Gastrocnemius medialis (tissue), 4 donors: ENCODE results near the gene SFXN5. TPM values are rescaled to one million over a fixed set of nuclear protein-coding genes. Genes with fewer than 3 reads are reported as not detected.

Experiments
- ATAC-seq, 2 donors: fragments of 150-250 bp; one replicate each; pipeline ENCODE4 v1.9.1; 2016
- DNase-seq, 2 donors: peaks; one replicate each; pipeline ENCODE4 v3.0.0-alpha.2; 2019
- H3K27ac ChIP-seq, 4 donors: fragments of 200-600 bp; sonication (generic); 1 replicate in 1 of 4; 2 replicates in 3 of 4; pipeline ENCODE4 v1.5.1; 2016 to 2018; ENCODE audit warnings: mild to moderate bottlenecking in 2 of 4, moderate library complexity in 1 of 4
- H3K27me3 ChIP-seq, 3 donors: fragments of 200-600 bp; sonication (generic) in 2 of 3; 1 replicate in 1 of 3; 2 replicates in 2 of 3; pipeline versions ENCODE4 v1.5.1 to v1.6.0; 2016 to 2019; ENCODE audit warnings: mild to moderate bottlenecking in 1 of 3, moderate library complexity in 1 of 3
- H3K36me3 ChIP-seq, 2 donors: fragments of 200-600 bp; sonication (generic) in 1 of 2; one replicate each; pipeline ENCODE4 v1.5.1; 2017 to 2018
- H3K4me1 ChIP-seq, 2 donors: fragments of 200-600 bp; sonication (generic) in 1 of 2; one replicate each; pipeline ENCODE4 v1.5.1; 2016 to 2017; ENCODE audit warnings: mild to moderate bottlenecking in 2 of 2
- H3K4me3 ChIP-seq, 4 donors: fragments of 200-600 bp; sonication (generic) in 3 of 4; 1 replicate in 1 of 4; 2 replicates in 3 of 4; pipeline ENCODE4 v1.5.1; 2016 to 2019; ENCODE audit warnings: mild to moderate bottlenecking in 2 of 4
- H3K9me3 ChIP-seq, 3 donors: fragments of 200-600 bp; sonication (generic) in 2 of 3; 1 replicate in 1 of 3; 2 replicates in 2 of 3; pipeline ENCODE4 v1.5.1; 2016 to 2019
- POLR2A ChIP-seq, 2 donors: fragments of 450-650 bp; IDR thresholded peaks; one replicate each; pipeline ENCODE4 v1.6.1; 2017; ENCODE audit warnings: antibody characterized with exemption in 2 of 2, mild to moderate bottlenecking in 2 of 2, moderate library complexity in 2 of 2
- in situ Hi-C, 4 donors: fragments of 200-750 bp; cut with MboI; loops; one replicate each; pipeline versions ENCODE4 v1.15.0 to v1.8.0; 2017; ENCODE audit warnings: low sequenced_read_pairs in 4 of 4
- intact Hi-C: fragments of 100-400 bp; cut with DNase I; formaldehyde crosslinking; loops from one replicate; pipeline ENCODE4 v1.15.1; 2023; ENCODE audit warnings: low total_unique reads
- total RNA-seq, 4 donors: library from RNA; depleted of rRNA; stranded (reverse); fragments of >200 nt; gene quantifications; one replicate each; pipeline versions ENCODE4 v1.1.0 to v1.2.3, GENCODE V29; 2016
- TF ChIP-seq, protein P1 (sequence below), 5 experiments: fragments of 450-650 bp in 3 of 5; fragments of 200-600 bp in 2 of 5; sonication (generic) in 2 of 5; IDR thresholded peaks in 4 of 5; conservative IDR thresholded peaks in 1 of 5; 1 replicate in 4 of 5; 2 replicates in 1 of 5; pipeline ENCODE4 v1.5.1; 2016 to 2019; ENCODE audit warnings: antibody characterized with exemption in 5 of 5, mild to moderate bottlenecking in 3 of 5, moderate library complexity in 3 of 5

The SFXN5 gene
- total RNA-seq, 4 donors from 2014 or later = 6.8 to 22.7 (median 9.1) TPM

DNA sequence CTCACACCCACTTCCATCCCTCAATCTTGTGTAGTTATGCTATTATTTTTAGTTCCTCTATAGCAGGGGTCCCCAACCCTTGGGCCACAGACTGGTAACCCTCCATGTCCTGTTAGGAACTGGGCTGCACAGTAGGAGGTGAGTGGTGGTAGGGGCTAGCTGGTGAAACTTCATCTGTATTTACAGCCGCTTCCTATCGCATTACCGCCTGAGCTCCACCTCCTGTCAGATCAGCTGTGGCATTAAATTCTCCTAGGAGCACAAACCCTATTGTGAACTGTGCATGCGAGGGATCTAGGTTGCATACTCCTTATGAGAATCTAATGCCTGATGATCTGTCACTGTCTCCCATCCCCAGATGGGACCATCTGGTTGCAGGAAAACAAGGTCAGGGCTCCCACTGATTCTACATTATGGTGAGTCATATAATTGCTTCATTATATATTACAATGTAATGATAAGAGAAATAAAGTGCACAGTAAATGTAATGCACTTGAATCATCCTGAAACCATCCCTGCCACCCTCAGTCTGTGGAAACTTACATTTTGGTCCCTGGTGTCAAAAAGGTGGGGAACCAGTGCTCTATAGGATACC is 42.9 kb upstream of the SFXN5 start:
- H3K4me1 ChIP-seq = peaks cover 27 to 31% of the 10 kb centered on the region in 2 donors
- no peak overlapping the region for H3K27ac ChIP-seq
- DNase-seq (no peak), ATAC-seq (no peak)
- no peak for TF ChIP-seq POLR2A (IDR thresholded peaks at IDR 0.05)
- TF ChIP-seq, protein P1, sequence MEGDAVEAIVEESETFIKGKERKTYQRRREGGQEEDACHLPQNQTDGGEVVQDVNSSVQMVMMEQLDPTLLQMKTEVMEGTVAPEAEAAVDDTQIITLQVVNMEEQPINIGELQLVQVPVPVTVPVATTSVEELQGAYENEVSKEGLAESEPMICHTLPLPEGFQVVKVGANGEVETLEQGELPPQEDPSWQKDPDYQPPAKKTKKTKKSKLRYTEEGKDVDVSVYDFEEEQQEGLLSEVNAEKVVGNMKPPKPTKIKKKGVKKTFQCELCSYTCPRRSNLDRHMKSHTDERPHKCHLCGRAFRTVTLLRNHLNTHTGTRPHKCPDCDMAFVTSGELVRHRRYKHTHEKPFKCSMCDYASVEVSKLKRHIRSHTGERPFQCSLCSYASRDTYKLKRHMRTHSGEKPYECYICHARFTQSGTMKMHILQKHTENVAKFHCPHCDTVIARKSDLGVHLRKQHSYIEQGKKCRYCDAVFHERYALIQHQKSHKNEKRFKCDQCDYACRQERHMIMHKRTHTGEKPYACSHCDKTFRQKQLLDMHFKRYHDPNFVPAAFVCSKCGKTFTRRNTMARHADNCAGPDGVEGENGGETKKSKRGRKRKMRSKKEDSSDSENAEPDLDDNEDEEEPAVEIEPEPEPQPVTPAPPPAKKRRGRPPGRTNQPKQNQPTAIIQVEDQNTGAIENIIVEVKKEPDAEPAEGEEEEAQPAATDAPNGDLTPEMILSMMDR (IDR thresholded peaks at IDR 0.05 in 4 of 5, conservative IDR thresholded peaks at IDR 0.05 in 1 of 5) = no peak
- no peak overlapping the region for H3K4me3 ChIP-seq
- no peaks in the 10 kb centered on the region for H3K9me3 ChIP-seq
- in situ Hi-C loops = no loop called here
- H3K27me3 ChIP-seq = no peaks in the 10 kb centered on the region
- no peaks in the 10 kb centered on the region for H3K36me3 ChIP-seq
- intact Hi-C loops = loop anchor here (5.0 to 10.0 kb wide), 4 partner anchors 98 to 1172 kb away; partner anchors contain the start of genes ALMS1, CCT7, PRADC1 and SMYD5

DNA sequence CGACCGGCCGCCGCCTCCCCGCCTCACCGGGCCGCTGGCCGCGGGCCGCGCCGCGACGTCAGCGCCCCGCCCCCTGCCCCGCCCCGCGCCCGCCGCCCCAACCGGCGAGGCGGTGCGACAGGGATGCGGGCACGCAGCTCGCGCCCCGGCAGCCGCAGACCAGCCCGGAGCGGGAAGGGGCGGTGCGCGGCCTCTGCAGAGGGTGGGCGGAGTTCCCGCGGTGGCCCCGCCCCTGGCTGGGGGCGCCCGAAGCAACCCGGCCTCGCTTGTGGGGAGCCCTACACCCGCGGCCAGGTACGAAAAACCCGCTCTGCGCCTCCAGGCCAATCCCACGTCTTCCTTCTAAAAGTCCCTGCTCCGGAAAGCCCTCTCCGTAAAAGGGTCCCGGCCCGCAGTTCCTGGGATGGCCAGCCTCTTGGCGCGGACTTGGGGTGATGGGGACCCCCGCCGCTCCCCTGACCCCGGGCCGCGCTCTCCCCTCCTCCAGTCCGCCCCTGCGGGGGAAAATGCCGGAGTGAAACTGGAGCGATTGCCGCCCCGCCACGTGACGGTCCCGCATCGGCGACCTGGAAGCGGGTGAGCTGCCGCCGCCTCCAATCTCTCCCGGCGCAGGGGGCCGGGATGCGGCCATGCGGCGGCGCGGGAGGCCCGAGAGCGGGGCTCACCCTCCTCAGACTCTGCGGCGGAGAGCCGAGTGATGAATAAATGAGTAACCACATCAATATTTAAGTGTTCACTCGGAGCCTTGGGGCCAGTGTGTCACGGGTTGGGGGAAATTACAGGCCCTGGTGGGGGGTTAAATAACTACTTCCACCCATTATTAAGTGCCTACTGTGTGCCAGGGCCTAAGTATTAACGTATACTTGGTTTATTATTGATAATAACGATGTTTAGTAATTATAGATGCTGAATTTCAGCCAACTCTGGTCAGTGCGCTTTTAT is 41.7 kb upstream of the SFXN5 start, which contains the start of gene RAB11FIP5:
RAB11FIP5 (minus strand) TSS at position 36 of the 942 bp plus-strand sequence. CDS start 171 bp downstream, outside the sequence.
- ATAC-seq = peak; percentile 81 to 86
- TF ChIP-seq, protein P1 (IDR thresholded peaks at IDR 0.05 in 4 of 5, conservative IDR thresholded peaks at IDR 0.05 in 1 of 5) = peak in 2 of 5 experiments; percentile 19 to 21
- TF ChIP-seq POLR2A (IDR thresholded peaks at IDR 0.05) = peak; percentile 52 to 55
- in situ Hi-C loops (no loop called here), intact Hi-C loops (loop anchor here (1.0 to 10.0 kb wide), 6 partner anchors 42 to 1171 kb away; partner anchors contain the start of genes ALMS1, CCT7, PRADC1 and SFXN5)
- DNase-seq = peak; percentile 49 to 62
- Histone ChIP-seq H3K27me3 (no peaks in the 10 kb centered on the region), H3K4me1 (peaks cover 31 to 32% of the 10 kb centered on the region in 2 donors), H3K36me3 (no peaks in the 10 kb centered on the region), H3K4me3 (peak within 1 kb of the TSS; percentile 80 to 99 (median 94)), H3K27ac (peak within 1 kb of the TSS; percentile 81 to 96 (median 87)), H3K9me3 (no peaks in the 10 kb centered on the region)

DNA sequence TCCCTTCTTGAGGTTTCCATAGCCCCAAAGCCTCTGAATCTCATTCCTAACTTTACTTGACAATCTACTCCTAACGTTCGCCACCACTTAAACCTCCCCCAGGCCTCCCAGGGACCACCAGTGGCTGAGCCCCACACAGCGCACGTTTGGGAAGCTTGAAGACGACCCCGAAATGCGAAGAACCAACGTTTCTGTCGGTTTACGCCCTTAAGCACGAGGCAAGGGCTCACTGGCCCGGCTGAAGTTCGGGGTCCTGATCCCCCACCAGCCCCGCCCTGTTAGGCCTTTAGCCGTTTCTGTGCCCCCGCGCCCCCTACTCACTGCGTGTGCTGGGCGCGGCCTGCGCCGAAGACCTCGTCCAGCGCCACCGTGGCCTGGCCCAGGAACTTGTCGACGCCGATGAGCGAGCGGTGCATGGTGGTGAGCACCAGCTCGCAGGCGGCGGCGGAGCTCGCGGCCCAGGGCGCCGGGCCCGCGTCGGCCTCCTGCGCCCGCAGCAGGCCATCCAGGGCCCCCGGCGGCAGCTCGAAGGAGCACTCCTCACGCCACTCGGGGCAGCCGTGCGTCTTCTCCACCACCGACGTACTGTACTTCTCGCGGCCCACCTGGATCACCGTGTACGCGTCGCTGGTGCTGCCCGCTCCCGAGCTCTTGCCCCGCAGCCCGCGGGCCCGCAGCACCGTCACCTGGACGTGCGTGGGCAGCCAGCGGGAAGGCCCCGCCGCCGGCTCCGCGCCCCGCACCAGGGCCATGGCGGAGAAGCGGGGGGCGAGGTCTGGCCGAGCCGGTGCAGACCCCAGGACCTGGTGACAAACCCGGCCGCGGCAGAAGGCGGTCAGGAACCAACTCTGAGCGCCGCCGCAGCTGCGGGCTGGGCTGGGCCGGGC is 40.8 kb upstream of the SFXN5 start:
- DNase-seq (no peak), ATAC-seq (peak; percentile 46 to 48)
- Histone ChIP-seq H3K9me3 (no peaks in the 10 kb centered on the region), H3K27me3 (no peaks in the 10 kb centered on the region), H3K4me3 (peak overlapping the region; percentile 77 to 97 (median 85)), H3K4me1 (peaks cover 39 to 40% of the 10 kb centered on the region in 2 donors), H3K27ac (peak overlapping the region; percentile 81 to 96 (median 87)), H3K36me3 (no peaks in the 10 kb centered on the region)
- TF ChIP-seq, protein P1 (IDR thresholded peaks at IDR 0.05 in 4 of 5, conservative IDR thresholded peaks at IDR 0.05 in 1 of 5) = peak in 1 of 5 experiments; percentile 13
- peak; percentile 70 to 75 for TF ChIP-seq POLR2A (IDR thresholded peaks at IDR 0.05)
- in situ Hi-C loops (no loop called here), intact Hi-C loops (loop anchor here (1.0 to 10.0 kb wide), 5 partner anchors 41 to 1170 kb away; partner anchors contain the start of genes ALMS1, CCT7, PRADC1 and SFXN5)
